ENCODE data around the gene TIGIT. TPM values are rescaled to one million over a fixed set of nuclear protein-coding genes. Genes with fewer than 3 reads are reported as not detected.

The TIGIT gene
- total RNA-seq, 1 experiment from 2014 or later: not detected

GRCh38 chr3:114294940-114295480 lies 1.2 kb downstream of the TIGIT start:
- H4K20me1 ChIP-seq (ENCODE audit: insufficient read depth): no peaks in the 10 kb centered on the region
- no peak overlapping the region for H3K4me3 ChIP-seq
- no peaks in the 10 kb centered on the region for H3K4me1 ChIP-seq (replicated peaks; ENCODE audit: insufficient read depth)
- no peak overlapping the region for H2AFZ ChIP-seq
- H3K9me3 ChIP-seq (ENCODE audit: insufficient read depth, low read depth): no peaks in the 10 kb centered on the region
- CTCF ChIA-PET: no interaction called here
- no TSS peak for BruUV-seq (replicated peaks)
- no peaks in the 10 kb centered on the region; the same call in 1 of the 2 replicates for H3K9me2 ChIP-seq (ENCODE audit: insufficient read depth)
- TF ChIP-seq EZH2 (IDR thresholded peaks at IDR 0.05; ENCODE audit: low read depth) (no peak), CTCF (conservative IDR thresholded peaks at IDR 0.05) (no peak)
- H3K27me3 ChIP-seq (ENCODE audit: insufficient read depth, low read depth): no peaks in the 10 kb centered on the region
- POLR2A ChIA-PET (ENCODE audit: unreplicated experiment): interaction anchor here (0.5 to 0.6 kb wide), 2 partner anchors 166 to 874 kb away, joined by 3 read pairs; no protein-coding TSS in a partner anchor
- H3K36me3 ChIP-seq (ENCODE audit: low read depth): no peaks in the 10 kb centered on the region
- H3K27ac ChIP-seq: no peak overlapping the region
- H3K4me2 ChIP-seq: no peak overlapping the region
- H3K79me2 ChIP-seq (ENCODE audit: low read depth): no peaks in the 10 kb centered on the region
- no peak for DNase-seq
- H3F3A ChIP-seq (ENCODE audit: insufficient read depth, low read depth): no peaks in the 10 kb centered on the region
- intact Hi-C loops (cut with micrococcal nuclease; ENCODE audit: unreplicated experiment): no loop called here

GRCh38 chr3:114295946-114296345 lies 2.1 kb downstream of the TIGIT start:
- H3K27ac ChIP-seq: no peak overlapping the region
- H3K9me2 ChIP-seq (ENCODE audit: insufficient read depth): no peaks in the 10 kb centered on the region
- BruUV-seq (replicated peaks): no TSS peak
- H3K4me3 ChIP-seq: no peak overlapping the region
- ChIA-PET POLR2A (ENCODE audit: unreplicated experiment) (no interaction called here), CTCF (no interaction called here)
- no peak for DNase-seq
- intact Hi-C loops (cut with micrococcal nuclease; ENCODE audit: unreplicated experiment): no loop called here
- H3K4me1 ChIP-seq (replicated peaks; ENCODE audit: insufficient read depth): no peaks in the 10 kb centered on the region
- no peaks in the 10 kb centered on the region for H3K36me3 ChIP-seq (ENCODE audit: low read depth)
- H4K20me1 ChIP-seq (ENCODE audit: insufficient read depth): no peaks in the 10 kb centered on the region
- no peak overlapping the region for H3K4me2 ChIP-seq
- no peaks in the 10 kb centered on the region for H3K9me3 ChIP-seq (ENCODE audit: insufficient read depth, low read depth)
- no peaks in the 10 kb centered on the region for H3K27me3 ChIP-seq (ENCODE audit: insufficient read depth, low read depth)
- TF ChIP-seq CTCF (conservative IDR thresholded peaks at IDR 0.05) (no peak), EZH2 (IDR thresholded peaks at IDR 0.05; ENCODE audit: low read depth) (no peak)
- H3F3A ChIP-seq (ENCODE audit: insufficient read depth, low read depth): no peaks in the 10 kb centered on the region
- no peaks in the 10 kb centered on the region for H3K79me2 ChIP-seq (ENCODE audit: low read depth)
- H2AFZ ChIP-seq: no peak overlapping the region

GRCh38 chr3:114299421-114299820 lies 5.6 kb downstream of the TIGIT start:
- no peak overlapping the region for H3K4me2 ChIP-seq
- H2AFZ ChIP-seq: no peak overlapping the region
- H3K27ac ChIP-seq: no peak overlapping the region

More at GRCh38 chr3:114299421-114299820, 5.6 kb downstream of the TIGIT start:
- intact Hi-C loops (cut with micrococcal nuclease; ENCODE audit: unreplicated experiment): no loop called here
- no peaks in the 10 kb centered on the region for H4K20me1 ChIP-seq (ENCODE audit: insufficient read depth)
- no peaks in the 10 kb centered on the region for H3K79me2 ChIP-seq (ENCODE audit: low read depth)
- DNase-seq: peak in 1 of 2 experiments; percentile 7
- no peaks in the 10 kb centered on the region; the same call in 1 of the 2 replicates for H3K27me3 ChIP-seq (ENCODE audit: insufficient read depth, low read depth)
- H3K4me3 ChIP-seq: no peak overlapping the region
- no peak for TF ChIP-seq EZH2 (IDR thresholded peaks at IDR 0.05; ENCODE audit: low read depth)
- peak; percentile 42; the same call in 1 of the 2 replicates for TF ChIP-seq CTCF (conservative IDR thresholded peaks at IDR 0.05)
- H3K4me1 ChIP-seq (replicated peaks; ENCODE audit: insufficient read depth): no peaks in the 10 kb centered on the region
- ChIA-PET POLR2A (ENCODE audit: unreplicated experiment) (no interaction called here), CTCF (no interaction called here)
- no TSS peak for BruUV-seq (replicated peaks)
- no peaks in the 10 kb centered on the region for H3K9me2 ChIP-seq (ENCODE audit: insufficient read depth)
- H3F3A ChIP-seq (ENCODE audit: insufficient read depth, low read depth): no peaks in the 10 kb centered on the region
- no peaks in the 10 kb centered on the region for H3K36me3 ChIP-seq (ENCODE audit: low read depth)
- no peaks in the 10 kb centered on the region for H3K9me3 ChIP-seq (ENCODE audit: insufficient read depth, low read depth)

All from PC-9 (cell line).